C4-2B (cell line): ENCODE data around the gene BCL2L15.
A peak's percentile ranks its signal among the peaks of the same experiment; 100 is the strongest.

Experiments used
- H3K27ac ChIP-seq: fragments of 450-650 bp; 2 replicates; pipeline ENCODE4 v1.5.1; 2017
- ZFX ChIP-seq: fragments of 450-650 bp; IDR thresholded peaks from 2 replicates; pipeline ENCODE4 v1.6.1; 2017
- TF ChIP-seq, protein P1 (sequence below): fragments of 450-650 bp; conservative IDR thresholded peaks from 2 replicates; pipeline ENCODE4 v1.5.1; 2017; ENCODE audit warnings: mild to moderate bottlenecking

BCL2L15 gene

DNA sequence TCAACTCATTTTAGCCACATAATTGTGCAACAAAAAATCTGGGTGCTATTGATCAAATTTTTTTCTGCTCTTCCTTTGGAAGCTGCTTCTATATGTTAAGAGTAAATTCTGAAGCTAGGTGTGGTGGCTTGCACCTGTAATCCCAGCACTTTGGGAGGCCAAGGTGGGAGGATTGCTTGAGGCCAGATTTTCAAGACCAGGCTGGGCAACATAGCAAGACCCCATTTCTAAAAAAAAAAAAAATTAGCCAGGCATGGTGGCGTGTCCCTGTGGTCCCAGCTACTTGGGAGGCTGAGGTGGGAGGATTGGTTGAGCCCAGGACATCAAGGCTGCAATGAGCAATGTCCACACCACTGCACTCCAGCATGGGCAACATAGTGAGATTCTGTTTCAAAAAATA is 50.8 kb downstream of the BCL2L15 start:
- TF ChIP-seq, protein P1, sequence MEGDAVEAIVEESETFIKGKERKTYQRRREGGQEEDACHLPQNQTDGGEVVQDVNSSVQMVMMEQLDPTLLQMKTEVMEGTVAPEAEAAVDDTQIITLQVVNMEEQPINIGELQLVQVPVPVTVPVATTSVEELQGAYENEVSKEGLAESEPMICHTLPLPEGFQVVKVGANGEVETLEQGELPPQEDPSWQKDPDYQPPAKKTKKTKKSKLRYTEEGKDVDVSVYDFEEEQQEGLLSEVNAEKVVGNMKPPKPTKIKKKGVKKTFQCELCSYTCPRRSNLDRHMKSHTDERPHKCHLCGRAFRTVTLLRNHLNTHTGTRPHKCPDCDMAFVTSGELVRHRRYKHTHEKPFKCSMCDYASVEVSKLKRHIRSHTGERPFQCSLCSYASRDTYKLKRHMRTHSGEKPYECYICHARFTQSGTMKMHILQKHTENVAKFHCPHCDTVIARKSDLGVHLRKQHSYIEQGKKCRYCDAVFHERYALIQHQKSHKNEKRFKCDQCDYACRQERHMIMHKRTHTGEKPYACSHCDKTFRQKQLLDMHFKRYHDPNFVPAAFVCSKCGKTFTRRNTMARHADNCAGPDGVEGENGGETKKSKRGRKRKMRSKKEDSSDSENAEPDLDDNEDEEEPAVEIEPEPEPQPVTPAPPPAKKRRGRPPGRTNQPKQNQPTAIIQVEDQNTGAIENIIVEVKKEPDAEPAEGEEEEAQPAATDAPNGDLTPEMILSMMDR = no peak
- no peak for TF ChIP-seq ZFX
- H3K27ac ChIP-seq = no peak overlapping the region

DNA sequence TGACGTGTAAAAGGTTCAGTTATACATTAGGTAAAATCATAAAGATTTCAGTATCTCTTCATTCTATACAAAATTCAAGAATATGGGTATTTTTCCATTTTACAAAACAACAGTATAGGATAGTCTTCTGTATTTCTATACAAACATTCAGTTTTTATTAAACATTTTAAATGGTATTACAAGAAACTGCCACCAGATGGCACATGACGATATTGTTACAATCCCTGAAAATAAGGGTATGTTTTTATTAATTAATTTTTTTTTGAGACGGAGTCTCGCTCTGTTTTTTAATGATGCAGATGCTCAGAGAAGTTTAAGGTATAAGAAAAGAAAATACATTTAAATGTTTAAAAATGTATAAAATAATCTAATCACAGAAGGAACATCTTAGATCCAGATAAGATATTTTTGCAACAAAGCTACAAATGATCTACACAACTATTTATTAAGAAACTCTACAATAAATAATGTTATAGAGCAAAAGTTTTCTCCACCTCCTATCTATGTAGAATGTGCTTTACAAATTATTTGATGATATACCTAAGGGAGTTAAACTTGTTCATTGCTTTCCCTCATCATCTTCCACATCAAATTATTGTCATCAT is 51.6 kb downstream of the BCL2L15 start:
- TF ChIP-seq, protein P1 = peak; percentile 78
- no peak for TF ChIP-seq ZFX
- H3K27ac ChIP-seq = no peak overlapping the region

DNA sequence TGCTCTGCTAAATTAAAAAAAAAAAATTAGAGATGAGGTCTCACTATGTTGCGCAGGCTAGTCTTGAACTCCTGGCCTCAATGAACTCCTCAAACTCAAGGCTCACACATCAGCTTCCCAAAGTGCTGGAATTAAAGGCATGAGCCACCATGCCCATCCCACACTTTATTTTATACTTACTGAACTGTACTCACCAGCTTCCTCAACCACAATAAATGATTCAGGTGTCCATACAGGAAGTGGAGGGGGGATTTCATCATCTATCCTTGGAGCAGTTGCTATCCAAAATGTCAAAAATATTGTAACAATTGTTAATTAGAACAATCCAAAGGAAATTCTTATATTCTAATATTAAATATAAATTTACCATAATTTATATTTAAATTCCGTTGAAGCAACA is 52.7 kb downstream of the BCL2L15 start:
- TF ChIP-seq, protein P1 = no peak
- no peak overlapping the region for H3K27ac ChIP-seq
